HUES64 (cell line): ENCODE results near the gene P3H4. TPM values are rescaled to one million over a fixed set of nuclear protein-coding genes. Genes with fewer than 3 reads are reported as not detected.
"Not testable (repeated sequence)": the region's sequence is repeated elsewhere in the genome, so short reads cannot be mapped to it uniquely, and the experiment has no call there.

Experiments
- H3K27ac ChIP-seq: 2 replicates; pipeline ENCODE4 v1.7.0; 2013; ENCODE audit warnings: low read depth, low read length, inconsistent platforms
- H3K27me3 ChIP-seq: 2 replicates; pipeline ENCODE4 v1.6.1; 2013; ENCODE audit warnings: mild to moderate bottlenecking, low read length; ENCODE audit not compliant: insufficient read depth
- H3K36me3 ChIP-seq: 2 replicates; pipeline ENCODE4 v1.6.1; 2013; ENCODE audit warnings: mild to moderate bottlenecking, low read length; ENCODE audit not compliant: insufficient read depth
- H3K4me1 ChIP-seq: 2 replicates; pipeline ENCODE4 v1.6.1; 2013; ENCODE audit warnings: mild to moderate bottlenecking, low read length, moderate library complexity; ENCODE audit not compliant: insufficient read depth
- H3K4me3 ChIP-seq: 2 replicates; pipeline ENCODE4 v1.5.1; 2013; ENCODE audit warnings: mild to moderate bottlenecking, low read length, moderate library complexity
- H3K9ac ChIP-seq: 2 replicates; pipeline ENCODE4 v1.6.1; 2013; ENCODE audit warnings: mild to moderate bottlenecking, low read depth, low read length
- H3K9me3 ChIP-seq: 2 replicates; pipeline ENCODE4 v1.6.1; 2013; ENCODE audit warnings: low read depth, low read length; ENCODE audit not compliant: insufficient read depth
- WGBS: fragments of 150-250, 120-280 bp; methylation state at CpG from one replicate; pipeline ENCODE4 v1.1.7; 2013; ENCODE audit warnings: missing lambda C conversion rate; 5-methylcytosine and 5-hydroxymethylcytosine counted together
- polyA plus RNA-seq, 2 experiments: library from polyadenylated mRNA; stranded (reverse); fragments of 50-300 nt; gene quantifications; one replicate each; pipeline ENCODE4 v1.2.3, GENCODE V29; 2013

P3H4 gene, protein sequence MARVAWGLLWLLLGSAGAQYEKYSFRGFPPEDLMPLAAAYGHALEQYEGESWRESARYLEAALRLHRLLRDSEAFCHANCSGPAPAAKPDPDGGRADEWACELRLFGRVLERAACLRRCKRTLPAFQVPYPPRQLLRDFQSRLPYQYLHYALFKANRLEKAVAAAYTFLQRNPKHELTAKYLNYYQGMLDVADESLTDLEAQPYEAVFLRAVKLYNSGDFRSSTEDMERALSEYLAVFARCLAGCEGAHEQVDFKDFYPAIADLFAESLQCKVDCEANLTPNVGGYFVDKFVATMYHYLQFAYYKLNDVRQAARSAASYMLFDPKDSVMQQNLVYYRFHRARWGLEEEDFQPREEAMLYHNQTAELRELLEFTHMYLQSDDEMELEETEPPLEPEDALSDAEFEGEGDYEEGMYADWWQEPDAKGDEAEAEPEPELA
- 18.0 TPM for polyA plus RNA-seq (2013, experiment 1 of 2)
- polyA plus RNA-seq (2013, experiment 2 of 2) = 22.3 TPM

DNA sequence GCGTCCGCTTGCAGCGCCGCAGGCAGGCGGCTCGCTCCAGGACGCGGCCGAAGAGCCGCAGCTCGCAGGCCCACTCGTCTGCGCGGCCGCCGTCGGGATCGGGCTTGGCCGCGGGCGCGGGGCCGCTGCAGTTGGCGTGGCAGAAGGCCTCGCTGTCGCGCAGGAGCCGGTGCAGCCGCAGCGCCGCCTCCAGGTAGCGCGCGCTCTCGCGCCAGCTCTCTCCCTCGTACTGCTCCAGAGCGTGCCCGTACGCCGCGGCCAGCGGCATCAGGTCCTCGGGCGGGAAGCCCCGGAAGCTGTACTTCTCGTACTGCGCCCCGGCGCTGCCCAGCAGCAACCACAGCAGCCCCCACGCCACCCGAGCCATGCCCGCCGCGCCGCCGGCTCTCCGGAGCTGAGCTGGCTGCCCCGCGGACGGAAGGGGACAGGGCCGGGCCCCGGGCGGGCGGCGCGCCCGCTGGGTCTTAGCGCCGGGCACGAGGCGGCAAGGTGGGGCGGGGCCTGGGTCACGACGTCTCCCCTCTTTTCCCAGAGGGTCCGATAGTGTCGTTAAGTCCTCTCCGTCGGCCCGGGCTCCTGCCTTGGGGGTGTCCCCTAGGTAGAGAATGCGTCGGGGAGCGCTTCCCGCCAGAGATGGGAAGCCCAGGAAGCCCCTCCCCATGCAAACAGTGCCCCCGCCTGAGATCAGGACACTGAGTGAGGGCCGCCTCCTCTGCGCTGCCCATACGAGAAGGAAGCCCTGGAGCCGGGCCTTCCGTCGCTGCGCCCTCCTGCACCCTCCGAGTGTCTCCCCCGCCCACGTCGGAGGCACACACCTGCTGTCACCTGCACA lies at the start of gene P3H4:
TSS of gene P3H4 (minus strand) at position 401 of the 832 bp plus-strand sequence. CDS start at position 367, 34 bp downstream.
- Histone ChIP-seq H3K9me3 (no peaks in the 10 kb centered on the region), H3K36me3 (peaks cover 17% of the 10 kb centered on the region), H3K4me1 (peaks cover 11% of the 10 kb centered on the region), H3K27ac (peak within 1 kb of the TSS; percentile 73), H3K27me3 (peaks cover 9% of the 10 kb centered on the region; the same call in 1 of the 2 replicates), H3K9ac (peak within 1 kb of the TSS; percentile 78), H3K4me3 (peak within 1 kb of the TSS; percentile 81)
- under 1% methylated on average over 96 of the region's 96 CpGs for WGBS

DNA sequence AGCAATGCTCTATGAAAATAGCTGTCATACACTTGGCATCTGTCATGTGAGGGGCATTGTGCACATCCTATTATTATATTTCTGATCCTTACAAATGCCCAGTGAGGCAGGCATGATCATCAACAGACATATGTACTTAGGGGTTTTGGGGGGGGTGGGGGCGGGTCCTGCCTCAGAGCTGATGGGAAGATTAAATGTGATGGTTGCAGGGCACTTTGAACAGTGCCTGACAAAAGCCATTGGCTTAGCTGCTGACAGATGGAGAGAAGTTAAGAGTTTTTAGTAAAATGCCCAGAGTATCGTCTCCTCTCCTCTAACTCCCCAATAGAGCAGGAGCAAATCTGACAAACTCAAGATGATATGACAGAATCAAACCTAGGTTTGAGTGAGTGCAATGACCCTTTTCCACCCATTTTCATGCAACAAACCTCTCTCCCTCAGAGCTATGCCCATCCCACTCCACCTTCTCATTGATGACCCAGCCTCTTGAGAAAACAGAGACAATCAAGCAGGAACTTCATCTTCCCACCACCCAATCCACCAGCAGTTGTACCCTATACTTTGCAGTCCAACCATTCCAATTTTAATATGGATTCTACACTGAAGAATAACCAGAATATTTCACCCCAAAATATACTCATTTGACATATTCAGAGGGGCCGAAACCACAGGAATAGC lies 48.6 kb upstream of the P3H4 start:
- Histone ChIP-seq H3K27me3 (no peaks in the 10 kb centered on the region), H3K36me3 (no peaks in the 10 kb centered on the region), H3K9me3 (no peaks in the 10 kb centered on the region), H3K4me1 (peaks cover 38% of the 10 kb centered on the region), H3K9ac (no peak overlapping the region), H3K27ac (no peak overlapping the region; the same call in 1 of the 2 replicates), H3K4me3 (peak overlapping the region; percentile 16; the same call in 1 of the 2 replicates)
- WGBS = 61% methylated on average over 3 of the region's 3 CpGs

DNA sequence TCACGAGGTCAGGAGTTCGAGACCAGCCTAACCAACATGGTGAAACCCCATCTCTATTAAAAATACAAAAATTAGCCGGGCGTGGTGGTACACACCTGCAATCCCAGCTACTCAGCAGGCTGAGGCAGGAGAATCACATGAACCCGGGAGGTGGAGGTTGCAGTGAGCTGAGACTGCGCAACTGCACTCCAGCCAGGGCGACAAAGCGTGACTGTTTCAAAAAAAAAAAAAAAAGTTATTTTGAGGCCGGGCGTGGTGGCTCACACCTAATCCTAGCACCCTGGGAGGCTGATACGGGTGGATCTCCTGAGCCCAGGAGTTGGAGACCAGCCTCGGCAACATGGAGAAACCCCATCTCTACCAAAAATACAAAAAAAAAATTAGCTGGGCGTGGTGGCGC lies 39.6 kb upstream of the P3H4 start:
- H3K9ac ChIP-seq, H3K27ac ChIP-seq, H3K9me3 ChIP-seq, H3K4me1 ChIP-seq, H3K4me3 ChIP-seq, H3K27me3 ChIP-seq: not testable (repeated sequence)
- WGBS = 92% methylated on average over 14 of the region's 14 CpGs
- H3K36me3 ChIP-seq = peaks cover 36% of the 10 kb centered on the region

DNA sequence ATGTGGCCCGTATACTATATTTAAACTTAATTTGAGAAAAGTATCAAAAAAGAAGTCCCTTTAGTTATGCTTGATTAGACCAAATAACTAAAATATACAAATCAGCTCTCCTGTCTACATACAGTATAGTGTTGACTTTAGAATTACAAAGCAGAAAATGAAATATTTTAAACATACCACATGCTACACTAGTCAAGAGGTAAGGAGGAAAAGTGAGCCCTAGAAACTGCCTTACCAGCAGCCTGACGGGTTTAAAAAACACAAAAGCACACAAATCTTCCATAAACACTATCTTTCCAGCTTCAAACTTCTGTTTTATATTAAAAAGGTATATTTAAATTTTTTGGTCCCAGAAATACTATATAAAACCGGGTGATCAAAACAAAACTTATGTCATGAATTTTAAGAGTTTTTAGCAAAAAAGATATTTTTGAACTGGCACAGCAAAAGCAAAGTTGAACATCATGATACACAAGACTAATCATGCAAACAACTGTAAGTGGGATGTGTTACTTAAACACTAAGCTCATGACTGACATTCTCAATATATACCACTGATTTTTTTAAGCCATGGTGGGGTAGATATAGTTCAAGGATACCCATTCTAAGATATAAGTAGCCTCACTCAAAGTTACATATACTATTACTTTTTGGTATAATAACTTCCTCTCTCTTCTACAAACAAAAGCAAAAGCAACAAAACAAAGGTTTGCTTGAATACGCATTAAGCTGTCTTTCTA lies 37.7 kb upstream of the P3H4 start:
- 86% methylated on average over 2 of the region's 4 CpGs for WGBS
- no peak overlapping the region for H3K9ac ChIP-seq

DNA sequence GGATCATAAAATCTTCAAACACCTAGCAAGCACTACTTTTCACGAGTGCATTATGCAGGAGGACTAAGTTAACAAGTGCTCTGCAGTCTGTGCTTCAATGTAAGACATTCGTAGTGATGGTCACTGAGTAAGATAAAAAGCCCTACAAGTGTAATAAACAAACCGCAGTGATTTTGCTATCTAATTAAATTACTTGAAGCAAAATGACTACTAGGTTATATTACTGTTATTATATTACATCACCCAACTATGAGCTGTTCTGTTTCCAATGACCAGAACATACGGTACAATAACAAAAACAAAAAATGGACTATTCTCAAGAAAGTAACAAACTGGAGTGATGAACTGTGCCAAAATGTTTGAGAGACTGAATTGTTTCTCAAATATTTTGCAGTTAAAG lies 37.0 kb upstream of the P3H4 start:
- 91% methylated on average over 3 of the region's 4 CpGs for WGBS
- H3K9me3 ChIP-seq = no peaks in the 10 kb centered on the region
- H3K4me1 ChIP-seq = 0 out of 2 replicates have a peak, but pooled peaks cover 3% of the 10 kb centered on the region
- H3K36me3 ChIP-seq = peaks cover 22% of the 10 kb centered on the region
- no peak overlapping the region for H3K9ac ChIP-seq
- H3K27ac ChIP-seq = no peak overlapping the region
- no peak overlapping the region for H3K4me3 ChIP-seq
- H3K27me3 ChIP-seq = no peaks in the 10 kb centered on the region

More for the DNA sequence above, 37.7 kb upstream of the P3H4 start:
- no peaks in the 10 kb centered on the region for H3K9me3 ChIP-seq
- no peaks in the 10 kb centered on the region for H3K27me3 ChIP-seq
- peaks cover 28% of the 10 kb centered on the region for H3K36me3 ChIP-seq
- no peak overlapping the region for H3K4me3 ChIP-seq
- H3K27ac ChIP-seq = no peak overlapping the region
- H3K4me1 ChIP-seq = 0 out of 2 replicates have a peak, but pooled peaks cover 3% of the 10 kb centered on the region

DNA sequence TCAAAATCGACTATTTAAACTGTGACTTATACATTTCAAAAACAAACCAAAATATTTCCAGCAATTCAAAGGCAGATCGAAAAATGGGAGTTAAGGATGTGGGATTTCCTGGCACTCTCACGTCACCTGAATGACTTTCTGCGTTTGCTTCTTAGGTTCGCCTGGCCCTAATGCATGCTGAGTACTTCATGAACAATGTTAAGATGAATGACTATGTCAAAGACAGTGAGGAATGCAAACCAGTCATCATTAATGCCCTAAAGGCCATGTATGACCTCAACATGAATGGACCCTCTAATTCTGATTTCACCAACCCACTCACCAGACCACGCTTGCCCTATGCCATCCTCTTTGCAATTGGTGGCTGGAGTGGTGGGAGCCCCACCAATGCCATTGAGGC lies 33.2 kb upstream of the P3H4 start:
- H3K4me3 ChIP-seq = no peak overlapping the region
- H3K4me1 ChIP-seq = 0 out of 2 replicates have a peak, but pooled peaks cover 3% of the 10 kb centered on the region
- H3K27me3 ChIP-seq = no peaks in the 10 kb centered on the region
- no peak overlapping the region for H3K9ac ChIP-seq
- 88% methylated on average over 6 of the region's 6 CpGs for WGBS
- no peak overlapping the region for H3K27ac ChIP-seq
- no peaks in the 10 kb centered on the region for H3K9me3 ChIP-seq
- H3K36me3 ChIP-seq = peaks cover 3% of the 10 kb centered on the region; the same call in 1 of the 2 replicates

DNA sequence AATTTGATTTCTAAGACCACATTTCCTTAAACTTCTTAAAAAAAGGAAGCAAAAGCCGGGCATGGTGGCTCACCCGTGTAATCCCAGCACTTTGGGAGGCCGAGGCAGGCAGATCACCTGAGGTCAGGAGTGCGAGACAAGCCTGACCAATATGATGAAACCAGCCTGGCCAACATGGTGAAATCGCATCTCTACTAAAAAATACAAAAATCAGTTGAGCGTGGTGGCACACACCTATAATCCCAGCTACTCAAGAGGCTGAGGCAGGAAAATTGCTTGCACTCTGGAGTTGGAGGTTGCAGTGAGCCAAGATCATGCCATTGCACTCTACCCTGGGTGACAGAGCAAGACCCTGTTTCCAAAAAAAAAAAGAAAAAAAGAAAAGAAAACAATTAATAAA lies 29.0 kb upstream of the P3H4 start:
- H3K36me3 ChIP-seq, H3K27ac ChIP-seq, H3K4me3 ChIP-seq, H3K9me3 ChIP-seq, H3K9ac ChIP-seq, H3K4me1 ChIP-seq: not testable (repeated sequence)
- 92% methylated on average over 6 of the region's 6 CpGs for WGBS
- H3K27me3 ChIP-seq = peaks cover 11% of the 10 kb centered on the region

DNA sequence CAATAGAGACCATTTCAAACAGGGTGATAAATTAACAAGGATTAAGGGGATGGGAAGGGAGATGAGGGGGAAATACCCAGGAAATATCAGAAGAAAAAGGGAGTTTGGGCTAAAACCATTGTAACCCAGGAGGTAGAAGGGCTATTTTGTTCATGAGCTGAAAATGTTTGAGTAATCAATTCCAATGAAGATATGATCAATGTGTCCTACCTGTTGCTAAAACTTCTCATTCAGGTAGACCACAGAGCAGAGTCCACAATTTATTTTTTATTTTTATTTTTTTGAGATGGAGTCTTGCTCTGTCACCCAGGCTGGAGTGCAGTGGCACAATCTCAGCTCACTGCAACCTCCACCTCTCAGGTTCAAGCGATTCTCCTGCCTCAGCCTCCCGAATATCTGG lies 27.7 kb upstream of the P3H4 start:
- not testable (repeated sequence) for H3K36me3 ChIP-seq, H3K9ac ChIP-seq, H3K4me1 ChIP-seq, H3K27ac ChIP-seq, H3K4me3 ChIP-seq, H3K9me3 ChIP-seq
- WGBS = 97% methylated on average over 2 of the region's 2 CpGs
- peaks cover 11% of the 10 kb centered on the region for H3K27me3 ChIP-seq

DNA sequence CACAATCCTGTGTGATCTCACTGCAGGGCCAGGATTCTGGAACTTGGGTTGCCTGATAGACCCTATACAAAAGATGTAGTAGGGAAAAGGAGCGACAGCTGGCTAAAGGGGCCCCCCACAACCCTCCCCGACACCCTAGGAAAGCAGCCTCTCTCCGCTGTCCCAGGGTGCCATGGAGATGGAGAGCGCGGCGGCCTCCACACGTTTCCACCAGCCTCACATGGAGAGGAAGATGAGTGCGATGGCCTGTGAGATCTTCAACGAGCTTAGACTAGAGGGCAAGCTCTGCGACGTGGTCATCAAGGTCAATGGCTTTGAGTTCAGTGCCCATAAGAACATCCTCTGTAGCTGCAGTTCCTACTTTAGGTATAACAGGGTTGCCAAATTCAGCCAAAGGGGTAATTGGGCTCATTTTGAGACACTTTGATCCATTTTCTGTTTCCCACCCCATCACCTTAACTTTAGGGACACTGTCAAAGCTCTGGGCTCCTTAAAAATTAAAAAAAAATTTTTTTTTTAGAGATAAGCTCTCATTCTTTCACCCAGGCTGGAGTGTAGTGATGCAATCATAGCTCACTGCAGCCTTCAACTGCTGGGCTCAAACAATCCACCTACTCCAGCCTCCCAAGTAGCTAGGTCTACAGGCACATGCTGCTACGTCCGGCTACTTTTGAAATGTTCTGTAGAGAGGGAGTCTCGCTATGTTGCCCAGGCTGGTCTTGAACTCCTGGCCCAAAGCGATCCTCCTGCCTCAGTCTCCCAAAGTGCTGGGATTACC lies 26.2 kb upstream of the P3H4 start, which contains the start of gene KLHL10:
TSS of gene KLHL10 (plus strand) at position 65 of the 778 bp plus-strand sequence. CDS start at position 173, 108 bp downstream.
- Histone ChIP-seq H3K9ac (no peak within 1 kb of the TSS), H3K9me3 (no peaks in the 10 kb centered on the region), H3K36me3 (peaks cover 7% of the 10 kb centered on the region), H3K27me3 (peaks cover 11% of the 10 kb centered on the region), H3K4me1 (peaks cover 6% of the 10 kb centered on the region; the same call in 1 of the 2 replicates), H3K4me3 (no peak within 1 kb of the TSS), H3K27ac (no peak within 1 kb of the TSS)
- WGBS = 96% methylated on average over 15 of the region's 15 CpGs
